NCI-H1105 treated with DMSO at 0.1 percent for 48 hours (cell line): ENCODE results near the gene SPATA21.

Experiments
- DNase-seq: peaks from one replicate; lab custom pipeline; 2025; lab: John Stamatoyannopoulos, UW

SPATA21 gene

GRCh38 chr1:16351456-16351993 lies 85.7 kb downstream of the SPATA21 start:
- DNase-seq, result peak; percentile 29

GRCh38 chr1:16349847-16350406 lies 87.3 kb downstream of the SPATA21 start:
- no peak for DNase-seq
